ENCODE measurements around the gene CARHSP1.
"Not testable (repeated sequence)": the region's sequence is repeated elsewhere in the genome, so short reads cannot be mapped to it uniquely, and the experiment has no call there.

Gene CARHSP1

DNA sequence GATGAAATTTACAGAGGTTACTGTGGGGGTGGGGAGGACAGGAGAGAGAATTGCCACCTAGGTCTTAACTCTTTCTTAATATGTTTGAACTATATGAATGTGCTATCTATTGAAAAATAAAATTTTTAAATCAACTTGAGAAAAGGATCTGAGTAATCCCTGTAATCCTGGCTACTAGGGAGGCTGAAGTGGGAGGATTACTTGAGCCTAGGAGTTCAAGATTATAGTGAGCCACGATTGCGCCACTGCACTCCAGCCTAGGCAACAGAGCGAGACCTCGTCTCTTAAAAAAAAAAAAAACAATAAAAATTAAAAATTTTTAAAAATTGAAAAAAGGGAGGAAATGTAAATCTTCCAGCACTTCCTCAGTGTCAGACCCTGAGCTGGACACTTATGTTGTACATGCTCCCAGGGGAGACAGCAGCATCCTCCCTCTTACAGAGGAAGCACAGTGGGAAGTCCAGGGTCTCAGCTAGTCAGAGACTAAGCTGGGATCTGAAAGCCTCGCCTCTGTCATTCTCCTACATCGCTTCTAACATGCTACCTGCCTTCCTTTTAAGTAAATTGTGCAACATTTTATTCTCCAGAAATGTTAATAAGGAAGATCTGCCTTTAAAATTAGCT is 49.3 kb downstream of the CARHSP1 start:
- DNase-seq = no peak

DNA sequence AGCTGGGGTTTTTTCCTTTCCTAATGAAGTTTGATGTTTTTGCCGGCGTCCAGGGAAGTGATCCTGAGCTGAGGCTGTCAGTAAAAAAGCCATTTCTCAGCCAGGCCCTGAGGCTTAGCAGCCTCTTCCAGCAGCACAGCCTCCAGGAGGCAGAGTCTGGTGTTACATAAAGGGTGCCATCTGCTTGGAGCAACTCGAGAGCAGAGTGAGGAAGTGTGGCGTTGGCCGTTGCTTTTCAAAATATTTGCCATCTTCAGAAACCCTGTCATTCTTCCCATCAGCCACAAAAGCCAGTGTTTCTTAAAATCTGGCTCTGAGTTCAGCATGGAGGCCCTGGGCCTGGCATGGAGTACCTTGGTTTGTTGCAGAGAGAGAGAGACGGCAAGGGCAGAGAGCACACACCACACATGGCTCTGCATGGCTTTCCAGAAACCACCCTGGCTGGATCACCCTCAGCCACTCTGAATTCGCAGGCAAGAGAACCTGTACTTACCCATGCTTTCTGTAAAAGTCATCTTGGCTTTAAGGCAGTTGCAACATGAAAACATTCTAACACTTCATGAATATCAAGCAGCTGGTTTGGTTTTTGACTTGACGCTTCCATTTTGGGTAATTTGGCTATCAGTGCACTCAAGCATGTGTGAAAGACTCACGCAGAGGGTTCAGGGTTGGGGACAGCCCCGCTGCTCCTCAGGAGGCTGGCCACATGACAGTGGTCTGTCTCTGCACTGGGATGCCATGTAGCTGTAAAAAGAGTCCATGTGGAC is 50.1 kb downstream of the CARHSP1 start:
- DNase-seq = no peak

DNA sequence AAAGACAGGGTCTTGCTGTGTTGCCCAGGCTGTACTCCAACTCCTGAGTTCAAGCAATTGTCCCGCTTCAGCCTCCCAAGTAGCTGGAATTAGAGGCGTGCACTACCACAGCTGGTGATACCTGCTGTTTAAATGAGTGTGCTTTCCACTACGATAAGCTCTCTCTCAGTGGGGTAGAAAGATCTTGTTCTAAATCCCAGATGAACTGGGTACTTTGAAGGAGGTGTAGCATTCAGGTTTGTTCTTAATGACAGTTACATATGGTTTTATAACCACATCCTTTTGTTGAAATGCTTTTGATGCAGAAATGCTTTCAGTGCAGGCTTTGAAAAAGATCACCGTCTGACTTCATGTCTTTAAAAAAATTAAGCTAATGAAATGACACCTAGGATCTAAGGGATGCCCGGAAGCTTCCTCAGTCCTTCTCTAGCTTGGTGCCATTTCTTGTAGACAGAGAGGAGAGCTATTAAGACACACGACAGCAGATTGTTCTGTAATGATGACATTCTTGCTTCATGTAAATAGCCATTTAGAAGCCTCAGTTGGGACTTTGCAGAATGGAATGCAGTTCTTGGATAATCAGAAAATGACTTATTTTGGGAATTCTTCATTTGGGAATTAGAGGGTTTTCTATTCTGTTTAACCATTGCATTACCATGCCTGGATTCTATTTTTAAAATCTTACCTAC is 51.7 kb downstream of the CARHSP1 start:
- no peak for DNase-seq

DNA sequence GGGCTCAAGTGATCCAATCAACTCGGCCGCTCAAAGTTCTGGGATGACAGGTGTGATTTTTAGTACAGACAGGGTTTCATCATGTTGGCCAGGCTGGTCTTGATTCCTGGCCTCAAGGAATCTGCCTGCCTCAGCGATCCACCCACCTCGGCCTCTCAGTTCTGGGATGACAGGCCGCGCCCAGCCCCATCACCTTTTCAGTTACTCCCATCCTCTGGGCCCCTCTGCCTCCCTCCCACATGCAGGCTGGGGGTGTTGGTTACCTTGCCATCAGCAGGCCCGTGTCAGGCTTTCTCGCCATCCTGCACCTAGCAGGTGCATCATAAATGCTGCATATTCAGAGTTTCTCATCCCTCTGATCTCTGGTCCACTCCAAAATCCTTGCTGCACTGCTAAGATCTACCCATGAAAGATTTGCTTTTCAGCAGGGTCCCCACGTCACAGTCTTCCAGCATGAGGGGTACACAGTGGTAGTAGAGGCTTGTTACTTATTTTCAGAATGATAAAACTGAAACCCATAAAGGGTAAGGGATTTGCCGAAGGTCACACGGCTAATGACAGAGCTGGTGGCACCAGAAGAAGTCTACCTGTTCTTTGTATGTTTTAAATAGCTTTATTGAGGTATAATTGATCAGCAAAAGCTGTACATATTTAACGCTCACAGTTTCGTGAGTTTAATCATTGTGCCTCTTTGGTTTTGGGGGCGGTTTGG is 54.6 kb downstream of the CARHSP1 start:
- DNase-seq = no peak

DNA sequence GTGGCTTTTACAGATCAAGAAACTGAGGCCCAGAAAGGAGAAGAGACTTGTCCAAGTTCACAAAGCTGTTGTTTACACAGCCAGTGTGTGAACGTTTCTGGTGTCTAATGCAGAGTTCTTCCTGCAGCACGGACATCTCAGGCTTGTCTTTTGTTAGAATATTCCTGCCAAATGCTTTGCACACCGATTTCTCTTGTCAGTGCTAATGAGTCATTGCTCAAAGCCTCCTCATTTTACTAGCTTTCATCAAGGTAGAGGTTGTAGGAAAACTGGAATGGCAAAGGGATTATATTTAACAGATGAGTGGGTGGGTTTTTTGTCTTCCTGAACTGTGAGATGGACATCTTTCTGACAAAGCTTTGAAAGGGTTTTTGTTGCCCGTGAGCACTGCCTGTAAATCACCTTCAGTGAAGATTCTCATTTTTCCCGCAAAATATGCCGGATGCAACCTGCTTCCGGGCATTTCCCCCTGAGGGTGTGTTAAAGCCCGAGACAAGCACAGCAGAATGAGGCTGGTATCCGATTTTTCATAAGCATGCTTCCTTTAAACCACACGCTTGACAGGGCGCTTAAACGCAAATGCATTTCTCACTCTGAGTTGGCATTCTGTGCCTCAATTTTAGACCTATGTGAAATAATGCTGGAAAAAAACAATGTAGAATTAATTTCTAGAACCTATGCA is 56.5 kb downstream of the CARHSP1 start:
- DNase-seq = no peak

DNA sequence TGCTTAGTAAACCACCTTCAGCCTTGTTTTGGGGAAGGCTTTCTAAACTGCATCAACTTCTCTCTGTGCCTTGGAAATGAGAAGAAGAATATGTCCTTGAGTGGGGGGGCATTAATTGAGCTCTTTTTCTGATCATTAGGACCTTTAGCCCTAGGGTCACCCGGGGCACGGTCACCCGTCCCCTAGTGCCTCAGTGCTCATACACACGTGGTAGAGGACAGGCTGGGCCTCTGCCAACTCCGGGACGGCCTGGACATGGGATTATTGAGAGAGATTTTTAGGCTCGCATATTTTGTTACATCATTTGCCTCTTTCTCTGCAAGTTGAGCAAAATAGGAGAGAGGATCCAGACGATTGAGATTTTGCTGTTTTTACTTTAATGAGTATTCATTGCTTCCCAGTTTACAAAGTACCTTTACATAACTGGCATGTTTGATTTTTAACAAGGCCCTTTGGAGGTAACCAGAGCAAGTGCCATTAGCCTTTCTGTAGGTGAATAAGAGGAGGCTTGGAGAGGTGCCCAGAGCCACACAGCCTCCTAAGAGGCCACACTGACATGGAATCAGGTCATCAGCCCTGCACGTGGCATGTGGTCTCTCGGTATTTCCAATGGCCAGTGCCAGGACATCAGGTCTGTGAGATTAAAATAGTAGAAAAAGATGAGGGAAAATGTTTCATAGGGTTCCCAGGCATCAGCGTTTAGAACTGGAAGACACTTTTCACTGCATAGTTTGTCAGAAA is 60.0 kb downstream of the CARHSP1 start:
- DNase-seq = no peak

DNA sequence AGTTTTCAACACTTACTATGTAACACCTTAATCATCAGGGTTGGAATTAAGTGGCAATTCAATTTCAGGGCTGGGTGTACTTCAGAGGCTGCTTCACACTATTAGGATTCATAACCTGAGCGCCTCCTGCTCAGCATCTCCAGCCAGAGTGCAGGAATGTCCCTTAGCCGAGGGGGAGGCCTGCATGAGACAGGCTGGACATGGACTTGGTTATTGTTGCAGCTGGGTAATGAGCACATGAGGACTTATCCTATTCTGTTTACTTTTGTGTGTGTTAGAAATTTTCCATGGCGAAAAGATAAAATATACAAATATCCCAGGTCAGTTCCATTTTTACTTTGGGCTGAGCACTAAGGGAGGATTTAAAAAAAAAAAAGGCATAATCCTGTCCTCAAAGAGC is 60.8 kb downstream of the CARHSP1 start:
- DNase-seq = no peak

DNA sequence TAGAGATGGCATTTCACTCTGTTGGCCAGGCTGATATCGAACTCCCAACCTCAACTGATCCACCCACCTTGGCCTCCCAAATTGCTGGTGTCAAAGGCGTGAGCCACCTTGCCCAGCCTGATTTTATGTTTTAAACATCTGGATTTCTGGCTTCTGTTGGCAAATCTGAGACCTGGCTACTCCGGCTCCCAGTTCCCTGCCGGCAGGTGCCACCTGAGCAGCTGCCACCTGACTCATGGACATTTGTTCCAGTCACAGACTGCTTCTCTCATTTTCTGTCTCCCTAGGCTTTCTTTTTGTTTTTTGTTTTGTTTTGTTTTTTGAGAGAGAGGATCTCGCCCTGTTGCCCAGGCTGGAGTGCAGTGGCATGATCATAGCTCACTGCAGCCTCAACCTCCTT is 61.6 kb downstream of the CARHSP1 start:
- no peak for DNase-seq

DNA sequence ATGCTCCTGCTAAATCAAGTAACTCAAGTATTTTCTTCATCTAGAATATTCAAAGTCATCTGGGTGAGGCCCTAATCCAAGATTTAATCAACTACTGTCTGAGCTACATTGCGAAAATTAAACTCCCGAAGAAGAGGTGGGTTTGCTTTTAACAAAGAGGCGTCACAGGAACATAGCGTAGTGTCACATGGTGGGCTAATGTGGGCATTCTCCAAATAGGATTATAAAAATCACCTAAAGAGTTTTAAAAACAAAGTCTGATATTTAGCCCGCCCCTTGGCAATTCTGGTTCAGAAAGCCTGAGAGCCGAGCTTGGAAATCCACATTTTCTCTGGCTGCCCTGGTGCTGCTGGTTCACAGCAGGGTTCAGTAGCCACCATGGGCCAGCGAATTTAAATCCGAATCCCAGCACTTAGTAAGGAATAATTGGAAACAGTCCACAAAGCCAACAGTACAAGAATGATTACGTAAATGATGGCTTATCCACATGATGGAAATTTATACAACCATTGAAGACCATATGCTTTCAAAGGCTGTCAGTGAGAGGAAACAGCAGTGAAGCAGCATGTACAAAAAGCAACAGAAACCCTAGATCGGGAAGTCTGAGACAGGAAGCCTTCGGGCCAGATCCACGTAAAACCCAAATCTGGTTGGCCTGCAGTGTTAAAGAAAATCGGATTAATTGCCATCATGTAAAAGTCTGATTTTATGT is 62.4 kb downstream of the CARHSP1 start:
- no peak for DNase-seq

DNA sequence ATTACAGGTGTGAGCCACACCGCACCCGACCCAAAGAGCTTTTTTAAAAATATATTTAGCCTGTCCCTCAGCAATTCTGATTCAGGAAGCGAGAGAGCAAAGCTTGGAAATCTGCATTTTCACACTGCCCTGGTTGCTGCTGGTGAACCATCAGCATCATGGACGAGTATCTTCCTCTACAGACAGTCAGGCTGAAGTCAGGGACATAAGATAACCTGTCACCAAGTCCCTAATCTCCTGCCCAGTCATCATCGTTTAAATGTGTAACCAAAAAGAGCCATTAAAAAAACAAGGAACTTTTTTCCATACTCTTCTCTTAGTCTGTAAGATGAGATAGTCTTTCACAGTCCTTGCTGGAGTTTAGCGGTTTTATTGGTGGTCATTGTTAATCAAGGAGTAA is 64.5 kb downstream of the CARHSP1 start:
- no peak for DNase-seq

DNA sequence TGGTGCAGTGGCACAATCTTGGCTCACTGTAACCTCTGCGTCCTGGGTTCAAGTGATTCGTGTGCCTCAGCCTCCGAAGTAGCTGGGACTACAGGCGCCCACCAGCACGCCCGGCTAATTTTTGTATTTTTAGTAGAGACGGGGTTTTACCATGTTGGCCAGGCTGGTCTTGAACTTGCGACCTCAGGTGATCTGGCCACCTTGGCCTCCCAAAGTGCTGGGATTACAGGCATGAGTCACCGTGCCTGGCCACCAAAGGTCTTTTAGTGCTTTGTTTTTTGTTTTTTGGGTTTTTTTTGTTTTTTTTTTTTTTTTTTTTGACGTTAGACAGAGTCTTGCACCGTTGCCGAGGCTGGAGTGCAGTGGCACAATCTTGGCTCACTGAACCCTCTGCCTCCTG is 65.1 kb downstream of the CARHSP1 start:
- DNase-seq = not testable (repeated sequence)

Data from suppressor macrophage treated with lipopolysaccharide for 1 hour (primary cell).